Activated naive CD8-positive, alpha-beta T cell treated with anti-CD3 and anti-CD28 coated beads for 36 hours (primary cell): ENCODE data around the gene SFI1. TPM values are rescaled to one million over a fixed set of nuclear protein-coding genes. Genes with fewer than 3 reads are reported as not detected.
A peak's percentile ranks its signal among the peaks of the same experiment; 100 is the strongest.
"Not testable (repeated sequence)": the region's sequence is repeated elsewhere in the genome, so short reads cannot be mapped to it uniquely, and the experiment has no call there.

ENCODE experiments used
- DNase-seq: peaks from one replicate; pipeline ENCODE4 v3.0.0; 2021
- H3K27ac Mint-ChIP-seq: one replicate; pipeline ENCODE4 v1.8.0; 2022; ENCODE audit warnings: mild to moderate bottlenecking, moderate library complexity, mixed read lengths
- H3K27me3 Mint-ChIP-seq: one replicate; pipeline ENCODE4 v1.8.0; 2022; ENCODE audit warnings: mild to moderate bottlenecking, mixed read lengths
- H3K36me3 Mint-ChIP-seq: one replicate; pipeline ENCODE4 v1.8.0; 2021; ENCODE audit warnings: mild to moderate bottlenecking, mixed read lengths
- H3K4me1 Mint-ChIP-seq: one replicate; pipeline ENCODE4 v1.8.0; 2021; ENCODE audit warnings: mixed read lengths
- H3K4me3 Mint-ChIP-seq: one replicate; pipeline ENCODE4 v1.8.0; 2022; ENCODE audit warnings: mild to moderate bottlenecking, moderate library complexity, mixed read lengths
- H3K9me3 Mint-ChIP-seq: one replicate; pipeline ENCODE4 v1.8.0; 2022; ENCODE audit warnings: mixed read lengths
- total RNA-seq, 2 experiments: library from RNA; stranded (reverse); gene quantifications; one replicate each; pipeline ENCODE4 v1.2.3, GENCODE V29; 2021

Gene SFI1
- total RNA-seq, 2 experiments from 2014 or later, result 110 to 122 TPM

DNA sequence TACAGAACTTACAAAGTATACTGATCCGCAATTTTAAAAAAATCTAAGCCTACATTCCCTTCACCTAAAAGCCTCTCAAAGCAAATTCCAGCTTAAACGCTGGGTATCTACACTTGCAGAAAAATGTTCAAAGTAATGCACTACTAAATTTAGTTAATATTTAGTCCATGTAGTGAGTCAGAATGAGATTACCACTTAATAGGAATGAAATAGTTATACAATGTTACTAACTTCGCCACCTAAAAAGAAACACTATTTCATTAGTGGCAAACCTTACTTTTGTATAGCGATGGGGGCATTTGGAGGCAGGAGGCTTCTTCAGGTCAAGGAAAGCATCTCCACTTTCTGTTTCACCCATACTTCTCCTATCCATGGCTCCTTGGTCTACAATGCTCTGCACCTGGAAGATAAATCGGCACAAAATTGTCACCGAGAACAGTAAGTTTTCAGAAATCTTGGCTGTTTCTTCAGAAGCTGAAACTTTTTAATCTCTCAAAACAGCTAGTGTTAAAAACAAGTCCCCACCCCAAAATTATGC, 7.9 kb upstream of the SFI1 start:
- H3K27ac Mint-ChIP-seq, result peak overlapping the region; percentile 69
- H3K4me3 Mint-ChIP-seq, result peak overlapping the region; percentile 79
- no peaks in the 10 kb centered on the region for H3K27me3 Mint-ChIP-seq
- DNase-seq, result no peak
- peaks cover 50% of the 10 kb centered on the region for H3K4me1 Mint-ChIP-seq
- H3K9me3 Mint-ChIP-seq, result no peaks in the 10 kb centered on the region
- H3K36me3 Mint-ChIP-seq, result peaks cover 40% of the 10 kb centered on the region

DNA sequence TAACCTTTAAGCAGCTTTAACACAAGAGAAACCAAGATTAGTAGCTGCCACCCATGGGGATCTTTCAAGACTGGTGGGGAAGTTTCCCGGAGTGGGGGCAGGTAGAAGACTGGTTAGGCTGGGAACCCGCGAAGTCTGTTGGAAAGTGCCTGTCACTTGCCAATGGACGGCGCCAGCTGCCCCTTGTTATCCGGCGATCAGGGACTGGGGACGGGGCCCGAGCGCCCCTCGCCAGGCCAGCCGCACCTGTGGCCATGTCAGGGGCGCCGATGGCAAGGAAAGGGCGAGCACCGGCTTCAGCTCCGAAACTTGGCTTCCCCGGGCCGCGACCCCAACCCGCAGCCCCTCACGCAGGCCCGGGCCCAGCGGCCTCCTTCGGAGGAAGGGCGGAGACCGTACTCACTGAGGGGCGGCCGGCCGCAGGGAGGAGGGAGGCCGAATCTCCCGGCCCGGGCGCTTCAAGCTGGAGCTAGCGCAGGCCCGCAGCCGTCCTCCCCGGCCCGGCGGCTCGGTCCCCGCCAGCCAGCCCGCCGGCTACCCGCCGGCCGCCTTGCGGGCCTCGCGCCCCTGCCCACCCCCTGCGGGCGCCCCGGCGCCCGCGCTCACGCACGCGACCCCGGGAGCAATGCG, 7.2 kb upstream of the SFI1 start:
- peak overlapping the region; percentile 69 for H3K27ac Mint-ChIP-seq
- peak; percentile 38 for DNase-seq
- H3K4me1 Mint-ChIP-seq, result peaks cover 46% of the 10 kb centered on the region
- peaks cover 33% of the 10 kb centered on the region for H3K36me3 Mint-ChIP-seq
- H3K9me3 Mint-ChIP-seq, result no peaks in the 10 kb centered on the region
- H3K27me3 Mint-ChIP-seq, result no peaks in the 10 kb centered on the region
- H3K4me3 Mint-ChIP-seq, result peak overlapping the region; percentile 79

DNA sequence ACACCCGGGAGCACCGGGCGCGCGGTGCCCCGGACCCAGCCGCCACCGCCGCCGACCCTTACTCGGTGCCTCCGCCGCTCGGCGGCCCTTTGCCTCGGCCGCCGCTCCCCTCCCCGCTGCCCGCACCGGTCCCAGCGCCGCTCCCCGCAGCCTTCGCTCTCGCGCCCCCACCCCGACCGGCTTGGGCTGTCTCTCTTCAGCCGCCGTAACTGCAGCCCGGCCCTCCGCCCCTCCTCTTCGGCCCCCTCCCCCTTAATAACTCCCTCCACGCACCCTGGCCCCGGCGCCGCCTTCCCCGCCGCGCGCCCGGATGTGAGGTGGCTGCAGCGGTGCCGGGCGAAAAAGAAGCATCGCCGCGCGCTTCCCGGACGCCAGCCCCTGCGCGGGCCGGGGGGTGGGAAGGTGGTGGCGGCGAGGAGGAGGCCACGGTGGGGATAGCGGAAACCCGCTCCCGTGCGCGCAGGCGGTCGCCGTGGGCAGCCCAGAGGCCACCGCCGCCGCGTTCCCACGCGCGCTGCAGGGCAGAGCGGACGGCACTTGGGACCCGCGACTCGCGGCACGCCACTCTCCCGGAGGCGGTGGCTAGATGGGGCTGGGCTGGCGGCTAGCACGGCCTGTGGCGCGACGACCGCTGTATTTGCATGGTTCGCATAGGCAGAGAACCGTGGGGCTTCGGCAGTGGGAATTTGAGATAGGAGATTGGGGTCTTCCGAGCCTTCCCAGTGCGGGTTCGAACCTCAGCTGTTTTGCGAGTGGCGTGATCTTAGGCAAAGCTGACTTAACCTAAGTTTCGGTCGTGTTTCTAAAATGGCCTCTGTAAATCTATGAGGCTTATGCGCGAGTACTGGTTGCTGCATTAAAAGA, 6.5 kb upstream of the SFI1 start, which contains the start of gene EIF4ENIF1:
Gene EIF4ENIF1 (minus strand): TSS at position 211 of the 864 bp plus-strand sequence. CDS start 1,124 bp downstream, outside the sequence.
- H3K27ac Mint-ChIP-seq, result peak within 1 kb of the TSS; percentile 97
- peak; percentile 84 for DNase-seq
- peaks cover 43% of the 10 kb centered on the region for H3K4me1 Mint-ChIP-seq
- no peaks in the 10 kb centered on the region for H3K9me3 Mint-ChIP-seq
- peak within 1 kb of the TSS; percentile 95 for H3K4me3 Mint-ChIP-seq
- H3K36me3 Mint-ChIP-seq, result peaks cover 31% of the 10 kb centered on the region
- no peaks in the 10 kb centered on the region for H3K27me3 Mint-ChIP-seq

DNA sequence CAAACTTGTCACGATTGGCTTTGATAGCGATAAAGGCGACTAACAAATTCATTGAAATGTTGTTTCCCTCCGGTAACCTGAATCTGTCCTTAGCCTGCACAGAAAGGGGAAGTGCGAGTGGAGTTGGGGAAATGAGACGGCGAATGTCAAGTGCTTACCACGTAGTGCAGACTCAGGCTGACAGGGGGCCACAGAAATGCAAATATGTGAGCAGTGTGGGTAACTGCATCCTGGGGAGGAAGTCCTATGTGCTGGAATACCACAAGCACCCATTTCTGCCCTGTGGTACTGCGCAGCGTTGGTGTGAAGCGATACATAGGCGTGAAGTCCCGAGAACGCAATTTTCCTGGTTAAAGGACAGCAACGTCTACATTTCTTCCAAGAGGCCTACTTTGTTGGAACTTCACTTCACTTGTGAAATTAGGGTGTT, 5.8 kb upstream of the SFI1 start:
- no peaks in the 10 kb centered on the region for H3K27me3 Mint-ChIP-seq
- peaks cover 25% of the 10 kb centered on the region for H3K36me3 Mint-ChIP-seq
- H3K4me3 Mint-ChIP-seq, result peak overlapping the region; percentile 95
- H3K4me1 Mint-ChIP-seq, result peaks cover 37% of the 10 kb centered on the region
- peak overlapping the region; percentile 97 for H3K27ac Mint-ChIP-seq
- no peaks in the 10 kb centered on the region for H3K9me3 Mint-ChIP-seq
- peak; percentile 47 for DNase-seq

DNA sequence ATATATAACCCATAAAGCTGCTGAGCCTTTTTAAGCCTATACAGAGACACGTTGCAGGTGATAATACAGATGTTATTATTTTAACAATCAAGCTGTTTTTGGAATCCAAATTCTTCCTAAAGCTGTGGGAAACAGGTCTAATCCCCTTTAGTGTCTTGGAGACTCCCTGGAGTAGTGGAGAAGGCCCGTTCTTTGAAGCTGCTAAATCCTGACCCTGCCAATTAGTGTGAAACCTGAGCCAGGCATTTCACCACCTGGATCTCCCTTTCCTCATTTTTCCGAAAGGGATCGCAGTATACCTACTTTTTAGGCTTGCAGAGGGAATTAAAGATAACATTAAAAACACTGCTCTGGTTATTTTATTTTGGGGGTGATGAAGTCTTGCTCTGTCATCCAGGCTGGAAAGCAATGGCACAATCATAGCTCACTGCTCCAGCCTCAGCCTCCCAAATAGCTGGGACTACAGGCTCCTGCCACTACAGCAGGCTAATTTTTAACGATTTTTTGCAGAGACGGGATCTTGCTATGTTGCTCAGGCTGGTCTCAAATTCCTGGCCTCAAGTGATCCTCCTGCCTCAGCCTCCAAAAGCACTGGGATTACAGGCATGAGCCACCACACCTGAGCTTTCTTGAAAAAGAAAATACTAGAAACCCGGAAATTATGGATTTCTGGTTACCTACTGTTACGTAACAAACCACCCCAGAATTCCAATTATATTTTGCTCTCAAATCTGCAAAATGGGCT, 4.9 kb upstream of the SFI1 start:
- Mint-ChIP-seq H3K36me3 (peaks cover 22% of the 10 kb centered on the region), H3K9me3 (no peaks in the 10 kb centered on the region), H3K27me3 (no peaks in the 10 kb centered on the region), H3K4me3 (peak overlapping the region; percentile 95), H3K4me1 (peaks cover 38% of the 10 kb centered on the region), H3K27ac (peak overlapping the region; percentile 97)
- DNase-seq, result no peak

DNA sequence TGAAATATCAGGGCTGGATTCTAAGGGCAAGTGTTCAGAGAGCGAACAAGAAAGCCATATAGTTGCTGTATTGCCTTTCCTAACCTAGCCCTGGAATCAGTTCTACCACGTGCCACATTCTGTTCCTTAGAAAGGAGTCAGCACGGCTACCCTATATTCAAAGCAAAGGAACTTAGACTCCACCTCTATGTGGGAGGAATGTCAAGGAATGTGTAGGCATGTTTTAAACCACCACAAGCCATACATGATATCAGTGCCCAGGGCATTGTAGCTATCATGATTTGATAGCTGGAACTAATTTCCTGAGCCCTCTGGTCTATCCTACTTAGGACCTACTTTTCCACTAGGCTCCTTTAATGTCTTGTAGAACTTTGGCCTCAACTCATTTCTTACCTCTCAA, 4.2 kb upstream of the SFI1 start:
- peaks cover 34% of the 10 kb centered on the region for H3K4me1 Mint-ChIP-seq

DNA sequence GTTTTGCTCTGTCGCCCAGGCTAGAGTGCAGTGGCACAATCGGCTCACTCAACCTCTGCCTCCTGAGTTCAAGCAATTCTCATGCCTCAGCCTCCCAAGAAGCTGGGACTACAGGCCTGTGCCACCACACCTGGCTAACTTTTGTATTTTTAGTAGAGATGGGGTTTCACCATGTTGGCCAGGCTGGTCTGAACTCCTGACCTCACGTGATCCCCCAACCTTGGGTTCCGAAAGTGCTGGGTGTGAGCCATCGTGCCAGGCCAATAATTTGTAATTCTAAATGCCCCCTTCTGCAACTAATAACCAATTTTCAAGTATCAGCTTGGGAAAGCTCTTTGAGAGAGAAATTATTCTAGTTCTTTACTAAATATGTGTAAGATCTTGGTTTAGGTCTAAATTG, 3.0 kb upstream of the SFI1 start:
- not testable (repeated sequence) for H3K27me3 Mint-ChIP-seq, DNase-seq, H3K4me3 Mint-ChIP-seq, H3K9me3 Mint-ChIP-seq
- H3K27ac Mint-ChIP-seq, result peak overlapping the region; percentile 22
- H3K4me1 Mint-ChIP-seq, result peaks cover 39% of the 10 kb centered on the region
- peaks cover 18% of the 10 kb centered on the region for H3K36me3 Mint-ChIP-seq

More for the DNA sequence above, 4.2 kb upstream of the SFI1 start:
- H3K36me3 Mint-ChIP-seq, result peaks cover 19% of the 10 kb centered on the region
- H3K27ac Mint-ChIP-seq, result peak overlapping the region; percentile 34
- H3K4me3 Mint-ChIP-seq, result no peak overlapping the region
- no peaks in the 10 kb centered on the region for H3K27me3 Mint-ChIP-seq
- H3K9me3 Mint-ChIP-seq, result no peaks in the 10 kb centered on the region
- no peak for DNase-seq

DNA sequence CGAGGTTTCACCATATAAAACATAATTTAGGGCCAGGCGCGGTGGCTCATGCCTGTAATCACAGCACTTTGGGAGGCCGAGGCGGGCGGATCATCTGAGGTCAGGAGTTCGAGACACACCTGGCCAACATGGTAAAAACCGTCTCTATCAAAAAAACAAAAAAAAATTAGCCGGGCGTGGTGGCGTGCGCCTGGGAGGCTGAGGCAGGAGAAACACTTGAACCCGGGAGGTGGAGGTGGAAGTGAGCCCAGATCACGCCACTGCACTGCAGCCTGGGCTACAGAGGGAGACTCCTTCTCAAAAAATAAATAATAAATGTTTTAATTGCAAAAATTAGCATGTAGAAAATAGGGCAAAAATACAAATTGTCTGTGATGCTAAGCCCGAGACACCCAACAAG, 993 bp upstream of the SFI1 start:
- Mint-ChIP-seq H3K4me3 (peak overlapping the region; percentile 90), H3K36me3 (peaks cover 24% of the 10 kb centered on the region), H3K9me3 (no peaks in the 10 kb centered on the region), H3K27me3 (no peaks in the 10 kb centered on the region), H3K27ac (peak overlapping the region; percentile 95), H3K4me1 (peaks cover 42% of the 10 kb centered on the region)
- DNase-seq, result no peak

DNA sequence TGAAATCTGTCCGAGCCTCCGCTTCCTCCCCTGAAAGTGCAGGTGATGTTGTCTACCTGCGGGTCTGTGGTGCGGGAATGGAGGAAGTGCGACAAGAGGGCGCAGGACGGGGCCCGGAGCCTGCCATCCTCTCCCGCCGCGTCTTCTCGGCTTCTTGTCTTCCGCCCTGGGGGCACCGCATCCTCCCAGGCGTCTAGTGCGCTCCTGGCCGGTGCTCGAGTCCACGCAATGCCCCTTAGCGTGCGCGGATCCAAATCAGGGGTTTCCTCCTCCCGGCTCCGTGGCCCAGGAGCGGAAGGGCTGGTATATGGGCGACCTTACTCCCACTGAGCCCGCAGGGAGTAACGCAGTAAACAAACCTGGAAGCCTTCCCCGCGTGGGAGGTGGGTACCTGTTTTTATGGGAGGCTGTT, 405 bp downstream of the SFI1 start:
- peak; percentile 46 for DNase-seq
- H3K27ac Mint-ChIP-seq, result peak overlapping the region; percentile 88
- no peaks in the 10 kb centered on the region for H3K27me3 Mint-ChIP-seq
- peak overlapping the region; percentile 90 for H3K4me3 Mint-ChIP-seq
- peaks cover 29% of the 10 kb centered on the region for H3K36me3 Mint-ChIP-seq
- no peaks in the 10 kb centered on the region for H3K9me3 Mint-ChIP-seq
- H3K4me1 Mint-ChIP-seq, result peaks cover 39% of the 10 kb centered on the region

DNA sequence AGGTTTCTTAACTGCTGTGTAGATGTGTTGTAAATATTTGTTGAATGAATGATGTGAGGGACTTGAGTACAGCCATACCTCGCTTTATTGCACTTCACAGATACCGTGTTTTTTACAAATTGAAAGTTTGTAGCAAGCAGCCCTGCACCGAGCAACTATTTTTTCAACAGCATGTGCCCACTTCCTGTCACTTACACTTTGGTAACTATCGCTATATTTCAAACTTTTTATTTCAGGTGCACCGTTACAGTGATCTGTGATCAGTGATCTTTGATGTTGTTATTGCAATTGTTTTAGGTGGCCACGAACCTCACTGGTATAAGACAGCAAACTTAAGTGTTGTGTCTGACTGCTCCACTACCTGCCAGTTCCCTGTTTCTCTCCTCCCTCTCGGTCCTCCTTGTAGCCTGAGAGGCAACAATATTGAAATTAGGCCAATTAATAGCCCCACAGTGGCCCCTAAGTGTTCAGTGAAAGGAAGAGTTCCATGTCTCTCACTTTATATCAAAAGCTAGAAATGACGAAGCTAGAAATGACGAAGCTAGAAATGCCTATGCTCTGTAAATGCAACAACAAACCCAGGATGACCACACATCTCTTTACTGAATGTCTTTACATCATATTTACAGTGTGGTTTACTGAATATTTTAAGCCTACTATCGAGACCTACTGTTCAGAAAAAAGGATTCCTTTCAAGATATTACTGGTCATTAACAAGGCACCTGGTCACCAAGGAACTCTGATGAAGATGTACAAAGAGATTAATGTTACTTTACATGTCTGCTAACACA, 1.0 kb downstream of the SFI1 start:
- H3K27ac Mint-ChIP-seq, result peak overlapping the region; percentile 88
- no peak for DNase-seq
- H3K4me1 Mint-ChIP-seq, result peaks cover 40% of the 10 kb centered on the region
- H3K4me3 Mint-ChIP-seq, result peak overlapping the region; percentile 90
- H3K36me3 Mint-ChIP-seq, result peaks cover 32% of the 10 kb centered on the region
- H3K27me3 Mint-ChIP-seq, result no peaks in the 10 kb centered on the region
- H3K9me3 Mint-ChIP-seq, result no peaks in the 10 kb centered on the region

DNA sequence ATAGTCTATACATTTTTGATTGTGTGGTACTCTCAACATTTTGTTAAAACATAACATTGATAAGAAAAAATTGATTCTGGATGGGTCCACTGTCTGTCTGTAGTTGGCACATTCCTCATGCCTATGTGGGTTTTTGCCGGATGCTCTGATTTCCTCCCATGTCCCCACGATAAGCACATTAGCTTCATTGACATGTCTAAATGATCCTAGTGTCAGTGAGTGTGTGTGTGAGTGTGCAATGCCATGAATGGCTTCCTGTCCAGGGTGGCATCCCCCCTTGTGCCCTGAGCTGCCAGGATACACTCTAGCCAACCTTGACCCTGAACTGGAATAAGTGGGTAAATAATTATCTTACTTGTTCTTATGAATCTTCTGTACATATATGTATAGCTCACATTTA, 5.4 kb downstream of the SFI1 start:
- Mint-ChIP-seq H3K9me3 (no peaks in the 10 kb centered on the region), H3K36me3 (peaks cover 53% of the 10 kb centered on the region), H3K4me3 (no peak overlapping the region), H3K27me3 (no peaks in the 10 kb centered on the region), H3K27ac (no peak overlapping the region), H3K4me1 (peaks cover 61% of the 10 kb centered on the region)
- DNase-seq, result no peak

DNA sequence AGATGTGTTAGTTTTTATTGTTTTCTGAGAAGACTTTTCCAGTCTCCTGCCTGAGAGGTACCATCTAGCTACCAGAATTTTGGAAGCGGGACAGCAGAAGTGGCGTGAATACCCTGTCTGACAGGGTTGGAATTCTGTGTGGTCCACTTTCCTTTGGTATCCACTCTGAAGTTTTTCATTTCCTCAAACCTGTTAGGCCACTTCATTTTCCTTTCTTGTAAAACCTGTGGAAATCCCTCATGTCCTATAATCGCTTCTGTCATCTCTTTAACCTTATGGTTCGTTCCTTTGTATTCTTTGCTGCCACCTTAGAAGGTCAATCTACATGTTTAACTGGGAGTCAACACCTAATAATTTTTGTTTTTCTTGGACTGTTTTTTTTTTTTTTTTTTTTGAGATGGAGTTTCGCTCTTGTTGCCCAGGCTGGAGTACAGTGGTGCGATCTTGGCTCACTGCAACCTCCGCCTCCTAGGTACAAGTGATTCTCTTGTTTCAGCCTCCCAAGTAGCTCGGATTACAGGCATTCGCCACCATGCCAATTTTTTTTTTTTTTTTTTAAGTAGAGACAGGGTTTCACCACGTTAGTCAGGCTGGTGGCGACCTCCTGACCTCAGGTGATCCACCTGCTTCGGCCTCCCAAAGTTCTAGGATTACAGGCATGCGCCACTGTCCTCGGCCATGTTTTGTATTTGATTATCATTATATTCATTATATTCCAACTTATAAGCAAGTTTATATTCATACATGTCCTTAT, 7.1 kb downstream of the SFI1 start:
- Mint-ChIP-seq H3K36me3 (peaks cover 56% of the 10 kb centered on the region), H3K27me3 (no peaks in the 10 kb centered on the region), H3K4me1 (peaks cover 64% of the 10 kb centered on the region), H3K4me3 (no peak overlapping the region), H3K9me3 (peaks cover 3% of the 10 kb centered on the region), H3K27ac (no peak overlapping the region)
- DNase-seq, result no peak

DNA sequence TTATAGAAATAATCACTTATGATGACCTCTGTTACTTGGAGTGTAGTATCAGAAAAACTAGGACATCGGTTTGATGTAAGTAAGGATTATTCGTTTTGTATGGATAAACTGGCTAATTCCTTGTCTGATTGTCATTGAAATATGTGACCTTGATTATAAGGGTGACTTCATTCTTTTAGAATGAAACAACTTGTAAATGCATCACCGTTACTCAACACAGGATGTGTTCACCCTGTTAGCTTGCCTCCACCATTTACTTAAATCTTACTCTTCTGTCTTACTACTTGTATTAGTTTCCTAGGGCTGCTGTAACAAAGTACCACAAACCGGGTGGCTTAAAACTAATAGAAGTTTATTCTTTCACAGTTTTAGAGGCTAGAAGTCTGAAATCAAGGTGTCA, 7.9 kb downstream of the SFI1 start:
- no peak overlapping the region for H3K27ac Mint-ChIP-seq
- peaks cover 3% of the 10 kb centered on the region for H3K9me3 Mint-ChIP-seq
- no peaks in the 10 kb centered on the region for H3K27me3 Mint-ChIP-seq
- H3K4me3 Mint-ChIP-seq, result no peak overlapping the region
- H3K36me3 Mint-ChIP-seq, result peaks cover 60% of the 10 kb centered on the region
- H3K4me1 Mint-ChIP-seq, result peaks cover 64% of the 10 kb centered on the region
- no peak for DNase-seq
